ENCODE measurements around the gene MYMK.

Gene MYMK

DNA sequence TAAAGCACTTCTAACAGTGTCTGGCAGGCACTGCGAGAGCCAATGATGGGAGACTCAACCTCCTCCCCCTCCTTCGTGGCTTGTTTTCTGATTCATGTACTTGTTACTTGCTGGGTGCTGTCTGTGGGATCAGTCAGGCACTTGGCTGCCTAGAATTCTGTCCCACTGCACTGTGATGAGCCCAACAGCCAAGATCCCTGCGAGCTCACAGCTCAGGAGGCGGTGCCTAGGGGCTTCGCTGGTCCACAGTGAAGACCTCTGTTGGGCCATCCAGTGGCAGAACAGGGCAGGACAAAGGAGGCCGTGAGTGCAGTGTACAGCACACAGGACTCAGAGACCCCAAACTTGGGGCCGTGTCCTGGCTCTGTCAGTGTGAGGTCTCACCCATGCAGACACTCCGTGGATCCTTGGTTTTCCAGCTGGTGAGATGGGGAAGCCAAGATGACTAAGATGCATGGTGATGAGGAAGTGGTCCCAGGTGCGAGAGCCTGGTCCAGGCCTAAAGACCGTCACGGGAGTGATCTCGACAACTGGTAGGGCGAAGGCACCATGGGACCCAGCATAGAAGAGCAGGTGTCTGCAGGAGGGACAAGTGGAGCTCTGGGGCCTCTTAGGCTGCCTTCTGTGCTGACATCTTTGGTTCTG is 19.5 kb downstream of the MYMK start:
- no peak for DNase-seq (ENCODE audit: low read depth, low spot score)

GRCh38 chr9:133502112-133502511 is 22.6 kb downstream of the MYMK start:
- DNase-seq (ENCODE audit: low read depth, low spot score): no peak

DNA sequence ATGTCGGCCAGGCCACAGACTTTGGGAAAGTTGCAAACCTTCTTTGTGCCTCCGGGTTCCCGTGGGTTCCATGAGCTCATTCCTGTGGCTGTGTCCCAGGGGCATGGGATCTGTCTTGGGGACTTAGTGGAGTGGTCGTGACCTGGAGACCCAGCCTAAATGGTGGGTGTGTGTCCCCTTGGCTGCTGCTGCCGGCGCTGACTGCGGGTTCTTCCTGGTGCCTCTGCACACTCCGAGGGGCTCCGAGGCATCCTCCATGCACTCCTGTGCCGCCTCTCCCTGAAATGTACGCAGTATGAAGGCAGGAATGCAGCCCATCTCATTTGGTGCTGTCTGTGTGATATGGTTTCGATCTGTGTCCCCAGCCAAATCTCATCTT is 24.9 kb downstream of the MYMK start:
- DNase-seq (ENCODE audit: low read depth, low spot score): no peak

- no peak for DNase-seq (ENCODE audit: low read depth, low spot score)
Observed at GRCh38 chr9:133499132-133499891, 25.4 kb downstream of the MYMK start.

DNA sequence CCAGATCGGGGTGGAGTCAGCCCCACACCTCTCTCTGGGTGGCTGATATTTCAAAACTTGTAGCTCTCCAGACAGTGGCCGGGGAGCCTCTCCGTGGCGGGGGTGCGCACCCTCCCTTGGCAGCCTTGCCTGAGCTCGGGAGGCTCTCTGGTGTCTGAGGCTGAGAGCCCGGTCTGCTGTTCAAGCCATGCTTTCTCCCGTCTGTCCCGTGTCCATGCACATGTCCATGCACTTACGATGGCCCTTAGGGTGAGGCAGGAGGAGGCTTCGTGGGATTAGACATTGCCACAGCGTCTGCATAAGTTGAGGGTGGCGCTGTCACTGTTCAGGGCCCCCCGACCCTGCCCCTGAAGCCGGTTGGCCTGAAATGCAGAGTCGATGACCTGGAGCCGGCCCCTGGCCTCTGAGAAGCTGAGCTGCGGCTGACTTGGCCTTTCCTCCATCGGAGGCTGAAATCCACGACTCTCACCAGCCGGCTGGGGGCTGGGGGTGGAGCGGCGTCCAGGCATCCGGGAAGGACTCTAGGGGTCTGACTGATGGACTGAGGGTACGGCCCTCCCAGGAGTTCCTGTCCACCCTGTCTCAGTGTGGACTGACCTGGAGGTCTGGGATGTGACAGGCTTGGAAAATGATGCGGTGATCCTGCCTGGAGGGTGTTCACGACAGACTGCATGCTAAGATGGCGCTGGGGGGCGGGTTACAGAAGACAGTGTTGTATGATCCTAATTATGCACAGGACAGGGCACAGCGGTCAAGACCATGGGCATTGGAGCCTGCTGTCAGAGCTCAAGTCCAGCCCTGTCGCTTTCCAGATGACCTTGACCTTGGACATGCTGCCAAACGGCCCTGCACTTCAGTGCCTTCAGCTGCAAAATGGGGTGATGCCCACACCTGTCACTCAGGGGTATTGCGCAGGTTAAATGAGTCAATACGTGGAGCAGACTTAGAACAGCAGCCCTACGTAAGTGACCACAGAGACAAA is 27.6 kb downstream of the MYMK start:
- no peak for DNase-seq (ENCODE audit: low read depth, low spot score)

- no peak for DNase-seq (ENCODE audit: low read depth, low spot score)
Observed at GRCh38 chr9:133495327-133496293, 29.1 kb downstream of the MYMK start.

- no peak for DNase-seq (ENCODE audit: low read depth, low spot score)
Observed at GRCh38 chr9:133494636-133495326, 30.0 kb downstream of the MYMK start.

DNA sequence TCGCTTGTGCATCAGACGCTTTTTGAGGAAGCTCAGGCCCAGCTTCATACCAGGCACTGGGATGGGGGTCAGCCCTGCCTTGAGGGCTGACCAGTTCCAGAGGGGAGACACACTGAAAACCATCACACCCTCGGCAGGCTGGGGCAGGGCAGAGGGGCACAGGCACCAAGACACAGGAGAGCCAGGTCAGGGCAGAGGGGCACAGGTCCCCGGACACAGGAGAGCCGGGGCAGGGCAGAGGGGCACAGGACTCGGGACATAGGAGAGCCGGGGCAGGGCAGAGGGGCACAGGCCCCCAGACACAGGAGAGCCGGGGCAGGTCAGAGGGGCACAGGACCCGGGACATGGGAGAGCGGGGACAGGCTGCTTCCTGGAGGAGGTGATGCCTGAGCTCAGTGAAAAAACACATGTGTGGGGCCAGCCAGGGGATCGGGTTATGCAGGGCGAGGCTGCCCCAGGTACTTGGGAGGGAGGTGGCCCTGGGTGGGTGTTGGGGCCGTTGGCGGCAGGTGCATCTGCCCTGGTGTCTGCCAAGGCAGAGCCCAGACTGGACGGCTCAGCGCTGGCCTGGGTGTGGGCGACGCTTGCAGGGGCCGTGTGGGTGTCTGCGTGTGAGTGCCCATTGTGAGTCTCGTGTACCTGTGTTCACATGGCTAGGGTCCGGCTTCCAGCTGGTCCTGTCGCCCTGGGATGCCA is 30.8 kb downstream of the MYMK start:
- no peak for DNase-seq (ENCODE audit: low read depth, low spot score)

DNA sequence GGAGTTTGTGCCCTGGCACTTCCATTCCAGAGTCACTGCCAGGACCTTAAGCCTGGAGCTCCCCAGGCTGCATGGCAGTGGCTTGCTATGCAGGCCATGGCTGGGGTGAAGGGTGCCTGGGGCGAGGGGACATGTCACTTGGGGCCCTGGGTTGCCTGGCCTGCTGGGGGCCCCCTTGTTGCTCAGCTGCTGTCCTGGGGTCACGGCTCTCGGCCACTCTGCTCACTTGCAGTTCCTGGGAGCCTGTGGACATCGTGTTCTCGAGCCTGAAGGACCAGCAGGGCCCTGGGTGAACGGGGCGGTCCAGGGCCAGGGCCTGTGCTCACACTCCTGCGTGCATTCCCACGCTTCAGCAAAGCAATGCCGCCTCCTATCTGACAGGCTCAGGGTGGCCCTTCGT is 31.3 kb downstream of the MYMK start:
- no peak for DNase-seq (ENCODE audit: low read depth, low spot score)

- DNase-seq (ENCODE audit: low read depth, low spot score): no peak
Observed at GRCh38 chr9:133492061-133493021, 32.4 kb downstream of the MYMK start.

- DNase-seq (ENCODE audit: low read depth, low spot score): no peak
Observed at GRCh38 chr9:133491656-133491925, 33.2 kb downstream of the MYMK start.

DNA sequence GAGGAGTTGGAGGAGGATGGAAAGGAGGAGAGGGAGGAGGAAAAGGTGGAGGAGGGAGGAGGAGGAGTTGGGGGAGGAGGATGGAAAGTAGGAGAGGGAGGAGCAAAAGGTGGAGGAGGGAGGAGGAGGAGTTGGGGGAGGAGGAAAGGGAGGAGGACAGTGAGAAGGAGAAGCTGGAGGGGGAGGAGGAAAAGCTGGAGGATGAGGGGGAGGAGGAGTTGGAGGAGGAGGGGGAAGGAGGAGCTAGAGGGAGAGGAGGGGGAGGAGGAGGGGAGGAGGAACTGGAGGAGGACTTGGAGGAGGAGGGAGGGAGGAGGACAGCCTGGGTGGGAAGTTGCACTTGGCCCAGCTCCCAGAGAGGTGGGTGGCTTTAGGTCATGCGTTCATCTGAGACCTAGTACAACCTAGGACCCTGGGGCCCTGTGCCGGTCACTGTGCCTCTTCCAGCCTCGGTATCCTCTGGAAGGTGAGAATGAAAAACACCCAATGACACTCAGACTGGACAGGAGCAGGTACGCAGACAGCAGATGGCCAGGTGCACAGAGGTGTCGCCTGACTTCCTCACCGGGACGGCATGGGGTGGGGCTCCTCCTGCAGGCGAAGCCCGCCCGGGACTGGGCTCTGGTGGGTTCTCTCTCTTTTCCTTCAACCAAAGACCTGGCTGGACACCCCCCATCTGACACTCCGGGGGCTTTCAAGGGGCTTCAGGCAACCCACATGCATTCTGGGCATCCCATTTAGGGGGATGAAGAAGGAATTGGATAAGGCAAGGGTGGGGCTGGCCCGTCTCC is 33.7 kb downstream of the MYMK start:
- no peak for DNase-seq (ENCODE audit: low read depth, low spot score)

DNA sequence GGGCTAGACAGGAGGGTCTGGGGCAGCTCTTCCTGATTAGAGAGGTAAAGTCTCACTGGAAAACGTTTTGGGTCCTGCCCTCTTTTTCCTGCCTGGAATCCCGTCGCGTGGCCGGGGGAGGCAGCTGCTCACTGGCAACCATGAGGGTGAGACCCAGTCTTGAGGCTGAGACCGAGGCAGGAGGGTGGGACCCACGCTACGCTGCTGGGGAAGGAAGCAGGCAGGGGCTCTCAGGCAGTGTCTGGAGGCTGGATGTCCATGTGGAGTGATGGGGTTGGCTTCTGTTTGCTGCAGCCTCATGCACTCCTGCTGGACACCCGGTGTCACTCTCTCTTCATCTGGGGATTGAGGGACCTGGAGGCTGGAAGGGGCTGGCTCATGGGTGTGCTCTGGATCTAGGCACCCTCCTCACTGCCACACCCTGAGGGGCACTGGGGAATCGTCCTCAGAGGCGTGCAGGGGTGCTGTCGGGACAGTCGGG is 34.5 kb downstream of the MYMK start:
- DNase-seq (ENCODE audit: low read depth, low spot score): no peak

DNA sequence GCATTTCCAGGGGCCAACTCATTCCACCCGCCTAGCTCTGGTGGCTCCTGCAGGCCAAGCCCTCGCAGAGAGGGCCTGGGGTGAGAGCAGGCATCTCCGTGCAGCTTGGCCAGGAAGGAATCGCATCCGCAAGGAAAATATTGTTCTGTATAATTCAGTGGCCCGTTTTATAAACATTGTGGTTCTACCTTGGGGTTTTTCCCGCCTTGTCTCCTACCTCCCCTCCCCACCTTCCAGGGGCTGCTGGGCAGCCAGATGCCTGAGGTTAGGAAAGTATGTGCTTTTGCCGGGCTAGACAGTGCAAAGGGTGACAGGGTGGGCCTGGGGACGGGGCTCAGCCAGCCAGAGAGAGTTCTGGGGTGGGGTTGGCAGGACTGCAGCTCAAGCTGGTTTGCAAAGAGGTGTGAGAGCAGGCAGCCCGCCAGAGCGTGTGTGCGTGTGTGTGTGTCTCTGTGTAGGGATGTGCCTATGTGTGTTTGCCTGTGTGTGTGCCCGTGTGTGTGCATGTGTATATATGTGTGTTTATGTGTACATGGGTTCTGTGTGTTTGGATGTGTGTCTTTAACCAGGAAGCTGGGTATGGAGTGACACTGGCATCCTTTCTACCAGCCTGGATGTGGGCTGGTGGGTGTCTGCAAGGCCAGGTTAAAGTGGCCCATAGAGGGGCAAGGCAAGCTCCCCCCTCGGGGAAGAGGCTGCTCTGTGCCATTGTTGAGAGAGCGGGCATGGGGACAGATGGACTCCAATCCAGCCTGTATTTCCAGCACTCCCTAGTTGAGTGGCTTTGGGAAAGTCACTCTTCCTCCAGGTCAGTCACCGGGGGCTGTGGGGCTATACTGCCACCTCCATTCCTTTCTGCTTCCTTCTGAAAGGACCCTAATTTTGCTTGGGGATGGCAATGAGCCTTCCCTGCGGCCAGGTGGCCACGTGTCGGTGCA is 35.2 kb downstream of the MYMK start:
- DNase-seq (ENCODE audit: low read depth, low spot score): no peak

DNA sequence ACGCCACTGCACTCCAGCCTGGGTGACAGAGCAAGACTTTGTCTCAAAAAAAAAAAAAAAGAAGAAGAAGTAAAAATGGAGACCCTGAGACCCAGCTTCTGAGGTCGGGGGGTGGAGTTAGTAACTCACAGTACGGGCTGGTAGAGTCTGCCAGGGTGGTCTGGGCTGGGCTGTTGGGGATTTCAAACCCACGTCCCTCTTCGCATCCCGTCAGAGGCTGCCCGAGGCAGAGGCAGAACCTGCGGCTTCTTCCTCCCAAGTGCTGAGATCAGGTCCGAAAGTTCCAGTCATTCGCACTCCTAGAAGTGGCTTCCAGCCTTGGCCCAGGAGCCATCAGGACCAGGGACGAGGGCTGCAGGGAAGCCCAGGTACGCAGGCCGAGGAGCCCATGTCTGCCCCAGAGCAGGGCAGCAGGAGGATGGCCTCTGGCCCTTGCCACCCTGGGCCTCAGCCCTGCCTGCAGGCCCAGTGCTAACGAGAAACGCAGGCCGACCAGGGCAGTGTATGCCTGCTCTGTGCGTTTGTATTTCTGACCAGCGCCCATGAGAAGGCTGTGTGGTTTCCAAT is 36.0 kb downstream of the MYMK start:
- DNase-seq (ENCODE audit: low read depth, low spot score): no peak

DNA sequence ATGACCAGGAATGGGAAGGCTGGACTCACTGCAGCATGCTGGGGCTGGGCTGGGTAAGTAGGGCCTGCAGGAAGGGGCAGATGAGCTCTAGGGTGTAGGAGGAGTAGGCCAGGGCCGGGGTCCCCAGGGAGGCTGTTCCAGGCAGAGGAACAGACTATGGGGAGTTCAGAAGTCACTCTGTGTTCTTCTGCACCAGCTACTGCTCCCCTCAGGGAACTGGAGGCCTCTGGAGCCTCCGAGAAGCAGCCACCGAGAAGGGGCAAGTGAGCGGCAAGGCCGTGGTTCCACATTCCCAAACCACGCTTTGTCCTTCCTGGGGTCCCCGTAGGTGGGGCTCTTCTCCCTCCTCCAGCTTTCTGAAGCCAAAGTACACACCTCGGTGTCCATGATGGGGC is 37.4 kb downstream of the MYMK start:
- no peak for DNase-seq (ENCODE audit: low read depth, low spot score)
